Caco-2 (cell line): ENCODE results near the gene MYO5C. TPM values are rescaled to one million over a fixed set of nuclear protein-coding genes. Genes with fewer than 3 reads are reported as not detected.

Experiments
- BruUV-seq: library from RNA; stranded (reverse); fragments of 400-500 nt; replicated peaks from 2 replicates; lab custom pipeline; 2021; lab: Mats Ljungman, UMichigan
- CTCF ChIA-PET: fragments of 300-600 bp; sonication (Branson Sonifier 250); formaldehyde crosslinking; loops from one replicate; lab custom pipeline; 2022; ENCODE audit warnings: antibody characterized with exemption; lab: Charles Lee
- POLR2A ChIA-PET: fragments of 300-600 bp; sonication (Branson Sonifier 250); formaldehyde crosslinking; loops from one replicate; lab custom pipeline; 2022; ENCODE audit warnings: antibody characterized with exemption; lab: Charles Lee
- DNase-seq, 2 experiments: peaks; one replicate each; pipeline versions ENCODE4 v3.0.0 to v3.0.0-alpha.2; 2020 to 2022
- H3K27me3 ChIP-seq: replicated peaks from 2 replicates; pipeline ENCODE4 v1.6.0; 2011; ENCODE audit warnings: low read length; ENCODE audit not compliant: control insufficient read depth, insufficient read depth
- H3K36me3 ChIP-seq: 2 replicates; pipeline ENCODE4 v1.5.1; 2011; ENCODE audit warnings: low read length; ENCODE audit not compliant: control insufficient read depth, insufficient read depth
- H3K4me1 ChIP-seq: fragments of 250-450 bp; sonication (Bioruptor Pico); 2 replicates; pipeline ENCODE4 v1.5.1; 2020; ENCODE audit warnings: mild to moderate bottlenecking
- H3K4me3 ChIP-seq: 2 replicates; pipeline ENCODE4 v1.5.1; 2011; ENCODE audit warnings: low read depth, mild to moderate bottlenecking, control low read depth, low read length
- H3K9me3 ChIP-seq: fragments of 250-450 bp; sonication (Bioruptor Pico); 2 replicates; pipeline ENCODE4 v1.5.1; 2020; ENCODE audit warnings: mild to moderate bottlenecking, moderate library complexity
- H3K27ac Mint-ChIP-seq: one replicate; pipeline ENCODE4 v1.8.0; 2022; ENCODE audit warnings: mixed read lengths; ENCODE audit not compliant: unreplicated experiment
- H3K27me3 Mint-ChIP-seq: one replicate; pipeline ENCODE4 v1.8.0; 2022; ENCODE audit warnings: mixed read lengths; ENCODE audit not compliant: insufficient read depth, unreplicated experiment
- H3K36me3 Mint-ChIP-seq: one replicate; pipeline ENCODE4 v1.8.0; 2022; ENCODE audit warnings: mild to moderate bottlenecking, mixed read lengths; ENCODE audit not compliant: insufficient read depth, unreplicated experiment
- H3K4me1 Mint-ChIP-seq: one replicate; pipeline ENCODE4 v1.8.0; 2022; ENCODE audit warnings: low read depth, mixed read lengths; ENCODE audit not compliant: unreplicated experiment
- H3K4me3 Mint-ChIP-seq: one replicate; pipeline ENCODE4 v1.8.0; 2022; ENCODE audit warnings: mild to moderate bottlenecking, moderate library complexity, mixed read lengths; ENCODE audit not compliant: unreplicated experiment
- H3K9me3 Mint-ChIP-seq: one replicate; pipeline ENCODE4 v1.8.0; 2022; ENCODE audit warnings: mixed read lengths; ENCODE audit not compliant: unreplicated experiment
- CTCF ChIP-seq, 2 experiments: fragments of 200-600 bp in 1 of 2; IDR thresholded peaks; 1 replicate in 1 of 2; 2 replicates in 1 of 2; pipeline versions ENCODE4 v1.5.1 to v1.8.0; 2011 to 2022; ENCODE audit warnings: antibody characterized with exemption in 1 of 2, control low read depth in 1 of 2, inconsistent platforms in 1 of 2, low read depth in 1 of 2, low read length in 1 of 2, mild to moderate bottlenecking in 1 of 2, moderate library complexity in 1 of 2; ENCODE audit not compliant: insufficient read depth in 1 of 2, severe bottlenecking in 1 of 2, unreplicated experiment in 1 of 2
- intact Hi-C: fragments of 100-400 bp; cut with micrococcal nuclease; formaldehyde crosslinking; loops from one replicate; pipeline ENCODE4 v1.10.0; 2022; ENCODE audit not compliant: unreplicated experiment
- total RNA-seq: library from RNA; stranded (reverse); gene quantifications from 2 replicates; pipeline ENCODE4 v1.2.3, GENCODE V29; 2022

The MYO5C gene
- total RNA-seq, 1 experiment from 2014 or later = 33.5 TPM

GRCh38 chr15:52164631-52165265 is 130.9 kb downstream of the MYO5C start:
- ChIA-PET POLR2A (no interaction called here), CTCF (interaction anchor here (2.6 kb wide), 1 partner anchor 43 kb away, joined by 9 read pairs; no protein-coding TSS in a partner anchor)
- H3K36me3 Mint-ChIP-seq = peaks cover 10% of the 10 kb centered on the region
- TF ChIP-seq CTCF (IDR thresholded peaks at IDR 0.05; ENCODE audit: insufficient read depth in 1 of 2, low read depth in 1 of 2, low read length in 1 of 2, severe bottlenecking in 1 of 2, unreplicated experiment in 1 of 2) = no peak
- no TSS peak for BruUV-seq
- Histone ChIP-seq H3K9me3 (no peaks in the 10 kb centered on the region), H3K4me3 (no peak overlapping the region), H3K27me3 (no peaks in the 10 kb centered on the region), H3K36me3 (no peaks in the 10 kb centered on the region), H3K4me1 (0 out of 2 replicates have a peak, but pooled peaks cover 5% of the 10 kb centered on the region)
- no peaks in the 10 kb centered on the region for H3K9me3 Mint-ChIP-seq
- no peak overlapping the region for H3K4me3 Mint-ChIP-seq
- intact Hi-C loops = no loop called here
- DNase-seq = peak in 1 of 2 experiments; percentile 32
- H3K27me3 Mint-ChIP-seq = no peaks in the 10 kb centered on the region
- H3K27ac Mint-ChIP-seq = peak overlapping the region; percentile 75
- H3K4me1 Mint-ChIP-seq = peaks cover 13% of the 10 kb centered on the region

- peak in 1 of 2 experiments; percentile 25 for DNase-seq
- Mint-ChIP-seq H3K36me3 (peaks cover 11% of the 10 kb centered on the region), H3K9me3 (no peaks in the 10 kb centered on the region), H3K4me3 (no peak overlapping the region), H3K27me3 (no peaks in the 10 kb centered on the region), H3K4me1 (peaks cover 13% of the 10 kb centered on the region), H3K27ac (no peak overlapping the region)
- intact Hi-C loops = no loop called here
- no TSS peak for BruUV-seq
- ChIA-PET POLR2A (no interaction called here), CTCF (interaction anchor here (1.0 to 2.6 kb wide), 2 partner anchors 45 kb away, joined by 6 to 9 read pairs; no protein-coding TSS in a partner anchor)
- no peak overlapping the region for H3K4me3 ChIP-seq
- H3K36me3 ChIP-seq = no peaks in the 10 kb centered on the region
- H3K27me3 ChIP-seq = no peaks in the 10 kb centered on the region
- 0 out of 2 replicates have a peak, but pooled peaks cover 5% of the 10 kb centered on the region for H3K4me1 ChIP-seq
- no peaks in the 10 kb centered on the region for H3K9me3 ChIP-seq
- peak in 1 of 2 experiments; percentile 24 for TF ChIP-seq CTCF (IDR thresholded peaks at IDR 0.05; ENCODE audit: insufficient read depth in 1 of 2, low read depth in 1 of 2, low read length in 1 of 2, severe bottlenecking in 1 of 2, unreplicated experiment in 1 of 2)
These were observed 132.0 kb downstream of the MYO5C start for GRCh38 chr15:52163321-52164190.

GRCh38 chr15:52162876-52163275 is 132.7 kb downstream of the MYO5C start:
- ChIA-PET CTCF (interaction anchor here (1.0 kb wide), 1 partner anchor 45 kb away, joined by 6 read pairs; no protein-coding TSS in a partner anchor), POLR2A (no interaction called here)
- no peak overlapping the region for H3K4me3 ChIP-seq
- Mint-ChIP-seq H3K9me3 (no peaks in the 10 kb centered on the region), H3K27me3 (no peaks in the 10 kb centered on the region), H3K36me3 (peaks cover 14% of the 10 kb centered on the region), H3K4me1 (peaks cover 13% of the 10 kb centered on the region), H3K27ac (no peak overlapping the region), H3K4me3 (no peak overlapping the region)
- no TSS peak for BruUV-seq
- no peaks in the 10 kb centered on the region for H3K36me3 ChIP-seq
- no peaks in the 10 kb centered on the region for H3K27me3 ChIP-seq
- no peak for DNase-seq
- TF ChIP-seq CTCF (IDR thresholded peaks at IDR 0.05; ENCODE audit: insufficient read depth in 1 of 2, low read depth in 1 of 2, low read length in 1 of 2, severe bottlenecking in 1 of 2, unreplicated experiment in 1 of 2) = no peak
- no peaks in the 10 kb centered on the region for H3K9me3 ChIP-seq
- intact Hi-C loops = no loop called here
- H3K4me1 ChIP-seq = 0 out of 2 replicates have a peak, but pooled peaks cover 5% of the 10 kb centered on the region
